Endodermal cell (in vitro differentiated cells): ENCODE results near the gene IRS2. TPM values are rescaled to one million over a fixed set of nuclear protein-coding genes. Genes with fewer than 3 reads are reported as not detected.

Experiments
- DNase-seq: peaks from one replicate; pipeline ENCODE4 v3.0.0-alpha.2; 2017
- H3K27ac ChIP-seq: 2 replicates; pipeline ENCODE4 v1.5.1; 2013; ENCODE audit warnings: mild to moderate bottlenecking, low read depth, low read length, moderate library complexity
- H3K27me3 ChIP-seq: 2 replicates; pipeline ENCODE4 v1.6.1; 2013; ENCODE audit warnings: mild to moderate bottlenecking, low read length, moderate library complexity; ENCODE audit not compliant: insufficient read depth, control insufficient read depth, poor library complexity, severe bottlenecking
- H3K36me3 ChIP-seq: 2 replicates; pipeline ENCODE4 v1.7.0; 2013; ENCODE audit warnings: mild to moderate bottlenecking, low read length, moderate library complexity; ENCODE audit not compliant: control insufficient read depth, insufficient read depth
- H3K4me1 ChIP-seq: one replicate; pipeline ENCODE4 v1.7.0; 2013; ENCODE audit warnings: low read length; ENCODE audit not compliant: control insufficient read depth, insufficient read depth
- H3K4me3 ChIP-seq: 2 replicates; pipeline ENCODE4 v1.5.1; 2013; ENCODE audit warnings: mild to moderate bottlenecking, low read length, moderate library complexity
- H3K9ac ChIP-seq: 2 replicates; pipeline ENCODE4 v1.6.1; 2013; ENCODE audit warnings: mild to moderate bottlenecking, low read length, moderate library complexity; ENCODE audit not compliant: poor library complexity, severe bottlenecking; ENCODE audit errors: extremely low read depth
- H3K9me3 ChIP-seq: 2 replicates; pipeline ENCODE4 v1.6.1; 2013; ENCODE audit warnings: mild to moderate bottlenecking, low read length, moderate library complexity; ENCODE audit not compliant: control insufficient read depth
- H3K27ac Mint-ChIP-seq: 2 replicates; pipeline ENCODE4 v1.8.0; 2020; ENCODE audit warnings: mixed read lengths
- H3K27me3 Mint-ChIP-seq: 2 replicates; pipeline ENCODE4 v1.8.0; 2021; ENCODE audit warnings: mild to moderate bottlenecking, mixed read lengths; ENCODE audit not compliant: insufficient read depth
- H3K36me3 Mint-ChIP-seq: 2 replicates; pipeline ENCODE4 v1.8.0; 2020; ENCODE audit warnings: low read depth, mixed read lengths
- H3K4me1 Mint-ChIP-seq: 2 replicates; pipeline ENCODE4 v1.8.0; 2020; ENCODE audit warnings: mixed read lengths
- H3K4me3 Mint-ChIP-seq: 2 replicates; pipeline ENCODE4 v1.8.0; 2020; ENCODE audit warnings: mild to moderate bottlenecking, moderate library complexity, mixed read lengths
- H3K9me3 Mint-ChIP-seq: 2 replicates; pipeline ENCODE4 v1.8.0; 2020; ENCODE audit warnings: mild to moderate bottlenecking, mixed read lengths
- WGBS, 2 experiments: methylation state at CpG; one replicate each; pipeline versions ENCODE4 v1.1.5 to v1.1.7; 2013; ENCODE audit warnings: missing lambda C conversion rate in 2 of 2, mixed read lengths in 1 of 2; ENCODE audit not compliant: insufficient coverage in 1 of 2, insufficient read length in 1 of 2; 5-methylcytosine and 5-hydroxymethylcytosine counted together
- total RNA-seq, 2 donors: library from RNA; stranded (reverse); fragmentation: NEBNext Ultra II Directional in 1 of 2; extraction: Animal tissue kit (Norgen Biotek cat#: 25700) in 1 of 2; gene quantifications; 2 replicates in 1 of 2; 3 replicates in 1 of 2; pipeline ENCODE4 v1.2.1, GENCODE V29; 2021
- TF ChIP-seq, protein P1 (sequence below): fragments of 200-600 bp; sonication (generic); conservative IDR thresholded peaks from 2 replicates; pipeline ENCODE4 v1.5.0; 2021; ENCODE audit warnings: antibody characterized with exemption, mild to moderate bottlenecking

IRS2 gene
- total RNA-seq, 2 donors from 2014 or later = 16.9 to 23.7 TPM

GRCh38 chr13:109706015-109706715 lies 80.2 kb downstream of the IRS2 start:
- H3K9ac ChIP-seq = no peak overlapping the region
- no peak overlapping the region for H3K27ac ChIP-seq
- DNase-seq = no peak
- no peaks in the 10 kb centered on the region for H3K36me3 ChIP-seq
- WGBS, 2 experiments = 92 to 100% methylated on average over 10 to 12 of the region's 12 CpGs
- TF ChIP-seq, protein P1, sequence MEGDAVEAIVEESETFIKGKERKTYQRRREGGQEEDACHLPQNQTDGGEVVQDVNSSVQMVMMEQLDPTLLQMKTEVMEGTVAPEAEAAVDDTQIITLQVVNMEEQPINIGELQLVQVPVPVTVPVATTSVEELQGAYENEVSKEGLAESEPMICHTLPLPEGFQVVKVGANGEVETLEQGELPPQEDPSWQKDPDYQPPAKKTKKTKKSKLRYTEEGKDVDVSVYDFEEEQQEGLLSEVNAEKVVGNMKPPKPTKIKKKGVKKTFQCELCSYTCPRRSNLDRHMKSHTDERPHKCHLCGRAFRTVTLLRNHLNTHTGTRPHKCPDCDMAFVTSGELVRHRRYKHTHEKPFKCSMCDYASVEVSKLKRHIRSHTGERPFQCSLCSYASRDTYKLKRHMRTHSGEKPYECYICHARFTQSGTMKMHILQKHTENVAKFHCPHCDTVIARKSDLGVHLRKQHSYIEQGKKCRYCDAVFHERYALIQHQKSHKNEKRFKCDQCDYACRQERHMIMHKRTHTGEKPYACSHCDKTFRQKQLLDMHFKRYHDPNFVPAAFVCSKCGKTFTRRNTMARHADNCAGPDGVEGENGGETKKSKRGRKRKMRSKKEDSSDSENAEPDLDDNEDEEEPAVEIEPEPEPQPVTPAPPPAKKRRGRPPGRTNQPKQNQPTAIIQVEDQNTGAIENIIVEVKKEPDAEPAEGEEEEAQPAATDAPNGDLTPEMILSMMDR = no peak
- no peak overlapping the region for H3K4me3 ChIP-seq
- no peaks in the 10 kb centered on the region for H3K27me3 ChIP-seq
- H3K9me3 ChIP-seq = peaks cover 25% of the 10 kb centered on the region
- H3K27me3 Mint-ChIP-seq = peaks cover 4% of the 10 kb centered on the region
- no peak overlapping the region for H3K27ac Mint-ChIP-seq
- no peaks in the 10 kb centered on the region for H3K36me3 Mint-ChIP-seq
- peaks cover 3% of the 10 kb centered on the region for H3K4me1 ChIP-seq
- peaks cover 7% of the 10 kb centered on the region for H3K4me1 Mint-ChIP-seq
- H3K4me3 Mint-ChIP-seq = no peak overlapping the region
- peaks cover 25% of the 10 kb centered on the region for H3K9me3 Mint-ChIP-seq

DNA sequence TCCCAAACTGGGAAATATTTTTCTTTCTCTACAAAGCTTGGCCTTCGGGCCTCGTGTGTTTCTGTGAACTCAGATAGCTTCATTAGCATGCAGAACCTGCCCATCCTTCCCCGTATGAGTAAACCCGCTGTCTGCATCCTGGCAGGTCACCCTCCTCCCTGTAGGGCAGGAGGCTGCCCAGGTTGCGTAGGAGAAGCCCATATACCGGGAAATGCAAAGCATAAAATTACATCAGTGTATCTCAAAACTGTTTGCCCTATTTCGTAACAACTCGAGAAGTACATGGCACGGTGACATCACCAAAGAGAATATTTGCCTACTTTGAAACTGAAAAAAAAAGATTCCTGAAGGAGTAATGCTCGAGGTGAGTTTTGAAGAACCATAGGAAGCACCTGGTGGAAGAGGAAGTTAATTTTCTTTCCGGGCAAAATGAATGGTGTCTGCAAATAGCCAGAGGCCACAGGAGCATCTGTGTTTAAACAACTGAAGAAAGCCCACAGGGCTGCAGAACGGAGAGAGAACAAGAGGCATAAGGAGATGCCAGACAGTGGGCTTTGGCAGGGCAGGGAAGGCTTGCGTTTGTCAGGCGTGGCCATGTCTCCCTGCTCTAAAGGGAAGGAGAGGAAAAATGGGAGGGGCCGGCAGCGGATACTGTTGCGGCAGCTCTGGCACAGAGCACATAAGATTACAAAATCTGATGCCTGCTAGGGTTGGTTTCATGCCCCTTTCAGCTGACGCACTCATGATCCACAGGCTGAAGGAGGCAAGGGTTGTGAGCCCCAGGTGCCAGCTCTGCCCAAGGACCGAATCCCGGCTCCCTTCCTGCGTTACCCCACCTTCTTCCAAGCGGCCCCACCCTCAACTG lies 81.4 kb downstream of the IRS2 start:
- Histone ChIP-seq H3K9me3 (peaks cover 22% of the 10 kb centered on the region), H3K4me3 (no peak overlapping the region), H3K27me3 (no peaks in the 10 kb centered on the region), H3K36me3 (no peaks in the 10 kb centered on the region), H3K9ac (no peak overlapping the region), H3K4me1 (no peaks in the 10 kb centered on the region), H3K27ac (no peak overlapping the region)
- Mint-ChIP-seq H3K27me3 (peaks cover 4% of the 10 kb centered on the region), H3K4me1 (peaks cover 8% of the 10 kb centered on the region), H3K4me3 (no peak overlapping the region), H3K36me3 (no peaks in the 10 kb centered on the region), H3K9me3 (peaks cover 25% of the 10 kb centered on the region), H3K27ac (no peak overlapping the region)
- TF ChIP-seq, protein P1 = no peak
- WGBS, 2 experiments = 90 to 91% methylated on average over 18 to 22 of the region's 22 CpGs
- DNase-seq = no peak

DNA sequence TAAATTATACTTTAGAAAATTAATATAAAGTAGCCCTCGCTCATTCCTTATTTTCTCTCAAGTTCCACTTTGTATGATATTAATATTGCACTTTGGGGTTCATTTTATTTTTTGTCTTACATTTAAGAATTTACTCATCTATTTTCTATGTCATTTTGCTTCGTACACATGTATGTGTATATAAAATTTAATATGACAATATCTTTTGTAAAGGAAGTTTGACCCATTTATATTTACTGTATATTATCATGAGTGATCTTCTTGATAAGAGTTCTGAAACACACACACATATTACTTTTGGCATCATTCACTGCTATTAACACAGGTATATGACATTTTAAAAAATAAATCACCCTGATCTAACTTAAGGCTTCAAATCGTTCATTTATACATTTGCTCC lies 83.1 kb downstream of the IRS2 start:
- Mint-ChIP-seq H3K27ac (no peak overlapping the region), H3K4me3 (no peak overlapping the region), H3K9me3 (peaks cover 16% of the 10 kb centered on the region), H3K27me3 (peaks cover 4% of the 10 kb centered on the region), H3K36me3 (no peaks in the 10 kb centered on the region), H3K4me1 (peaks cover 8% of the 10 kb centered on the region)
- Histone ChIP-seq H3K4me1 (no peaks in the 10 kb centered on the region), H3K27me3 (no peaks in the 10 kb centered on the region), H3K36me3 (no peaks in the 10 kb centered on the region), H3K4me3 (no peak overlapping the region), H3K27ac (no peak overlapping the region), H3K9me3 (peaks cover 18% of the 10 kb centered on the region), H3K9ac (no peak overlapping the region)
- no peak for DNase-seq
- WGBS, 2 experiments = 93% methylated on average over 1 of the region's 3 CpGs; no CpG with 5 or more reads in 1 of the 2 experiments
- TF ChIP-seq, protein P1 = no peak
